WTC11 (cell line): ENCODE results near the gene LCN1. TPM values are rescaled to one million over a fixed set of nuclear protein-coding genes. Genes with fewer than 3 reads are reported as not detected.
"Not testable (repeated sequence)": the region's sequence is repeated elsewhere in the genome, so short reads cannot be mapped to it uniquely, and the experiment has no call there.

Experiments used
- ATAC-seq: fragments of 200-7000 bp; cut with Tn5 transposase; 2 replicates; pipeline ENCODE4 v1.10.0; 2021; ENCODE audit warnings: mild to moderate bottlenecking, moderate library complexity
- CTCF ChIA-PET: fragments of 300-600 bp; sonication (Branson Sonifier 250); formaldehyde crosslinking; loops from one replicate; lab custom pipeline; 2021; ENCODE audit warnings: antibody characterized with exemption; lab: Charles Lee
- POLR2A ChIA-PET: fragments of 350-600 bp; sonication (Branson Sonifier 250); formaldehyde crosslinking; loops from one replicate; lab custom pipeline; 2021; ENCODE audit warnings: antibody characterized with exemption; lab: Charles Lee
- DNase-seq: peaks from one replicate; pipeline ENCODE4 v3.0.0; 2021; ENCODE audit warnings: low spot score
- H3K27ac Mint-ChIP-seq: 2 replicates; pipeline ENCODE4 v1.8.0; 2021; ENCODE audit warnings: mixed read lengths
- H3K27me3 Mint-ChIP-seq: 2 replicates; pipeline ENCODE4 v1.8.0; 2021; ENCODE audit warnings: low read depth, mild to moderate bottlenecking, moderate library complexity, mixed read lengths
- H3K36me3 Mint-ChIP-seq: 2 replicates; pipeline ENCODE4 v1.8.0; 2021; ENCODE audit warnings: mixed read lengths
- H3K4me1 Mint-ChIP-seq: 2 replicates; pipeline ENCODE4 v1.8.0; 2022; ENCODE audit warnings: mixed read lengths
- H3K4me3 Mint-ChIP-seq: 2 replicates; pipeline ENCODE4 v1.8.0; 2021; ENCODE audit warnings: mild to moderate bottlenecking, moderate library complexity, mixed read lengths
- H3K9me3 Mint-ChIP-seq: 2 replicates; pipeline ENCODE4 v1.8.0; 2021; ENCODE audit warnings: mixed read lengths
- ATF6 ChIP-seq: sonication (generic); formaldehyde crosslinking; IDR thresholded peaks from 2 replicates; pipeline ENCODE4 v1.8.1; 2023; ENCODE audit warnings: mild to moderate bottlenecking, missing genetic modification reagents
- CREB1 ChIP-seq: sonication (generic); formaldehyde crosslinking; IDR thresholded peaks from 2 replicates; pipeline ENCODE4 v1.8.0; 2023; ENCODE audit warnings: mild to moderate bottlenecking, missing genetic modification reagents
- EMX1 ChIP-seq: fragments of 250-450 bp; sonication (Bioruptor Pico); IDR thresholded peaks from 2 replicates; pipeline ENCODE4 v1.8.0; 2021; ENCODE audit warnings: mild to moderate bottlenecking
- FOXJ3 ChIP-seq: sonication (generic); formaldehyde crosslinking; IDR thresholded peaks from 2 replicates; pipeline ENCODE4 v1.9.0; 2021; ENCODE audit warnings: missing genetic modification reagents, mild to moderate bottlenecking, borderline replicate concordance
- FOXP4 ChIP-seq: sonication (generic); formaldehyde crosslinking; IDR thresholded peaks from 2 replicates; pipeline ENCODE4 v1.8.0; 2022; ENCODE audit warnings: mild to moderate bottlenecking, missing genetic modification reagents
- GRHL2 ChIP-seq: fragments of 250-450 bp; sonication (Bioruptor Pico); IDR thresholded peaks from 2 replicates; pipeline ENCODE4 v1.8.0; 2022; ENCODE audit warnings: mild to moderate bottlenecking, moderate library complexity; ENCODE audit not compliant: insufficient replicate concordance, severe bottlenecking
- OVOL2 ChIP-seq: fragments of 250-450 bp; sonication (Bioruptor Pico); IDR thresholded peaks from 2 replicates; pipeline ENCODE4 v1.9.0; 2021; ENCODE audit warnings: mild to moderate bottlenecking, borderline replicate concordance
- PRDM15 ChIP-seq: sonication (generic); formaldehyde crosslinking; IDR thresholded peaks from 2 replicates; pipeline ENCODE4 v1.8.0; 2022; ENCODE audit warnings: missing genetic modification reagents
- RELA ChIP-seq: sonication (generic); formaldehyde crosslinking; IDR thresholded peaks from 2 replicates; pipeline ENCODE4 v1.8.1; 2022; ENCODE audit warnings: missing genetic modification reagents, mild to moderate bottlenecking, borderline replicate concordance
- SOX15 ChIP-seq: fragments of 250-450 bp; sonication (Bioruptor Pico); IDR thresholded peaks from 2 replicates; pipeline ENCODE4 v1.9.0; 2021; ENCODE audit warnings: mild to moderate bottlenecking
- TEAD1 ChIP-seq: sonication (generic); formaldehyde crosslinking; IDR thresholded peaks from 2 replicates; pipeline ENCODE4 v1.8.0; 2022; ENCODE audit warnings: mild to moderate bottlenecking, missing genetic modification reagents
- ZNF138 ChIP-seq: sonication (generic); formaldehyde crosslinking; conservative IDR thresholded peaks from 2 replicates; pipeline ENCODE4 v1.8.1; 2022; ENCODE audit warnings: mild to moderate bottlenecking, moderate library complexity, missing genetic modification reagents
- ZNF232 ChIP-seq: sonication (generic); formaldehyde crosslinking; IDR thresholded peaks from 2 replicates; pipeline ENCODE4 v1.8.0; 2022; ENCODE audit warnings: mild to moderate bottlenecking, missing genetic modification reagents
- ZNF263 ChIP-seq: sonication (generic); formaldehyde crosslinking; IDR thresholded peaks from 2 replicates; pipeline ENCODE4 v1.8.1; 2022; ENCODE audit warnings: low read depth, mild to moderate bottlenecking, moderate library complexity, missing genetic modification reagents
- ZNF423 ChIP-seq: fragments of 250-450 bp; sonication (Bioruptor Pico); IDR thresholded peaks from 2 replicates; pipeline ENCODE4 v2.1.2; 2022; ENCODE audit warnings: mild to moderate bottlenecking, moderate library complexity
- total RNA-seq: library from RNA; stranded (reverse); gene quantifications from 3 replicates; pipeline ENCODE4 v1.2.3, GENCODE V29; 2021
- TF ChIP-seq, protein P1 (sequence below): sonication (generic); formaldehyde crosslinking; IDR thresholded peaks from 2 replicates; pipeline ENCODE4 v1.8.1; 2023; ENCODE audit warnings: mild to moderate bottlenecking, missing genetic modification reagents, moderate library complexity
- TF ChIP-seq, protein P2 (sequence below): sonication (generic); formaldehyde crosslinking; IDR thresholded peaks from 2 replicates; pipeline ENCODE4 v1.8.0; 2023; ENCODE audit warnings: missing genetic modification reagents
- TF ChIP-seq, protein P3 (sequence below): fragments of 250-450 bp; sonication (Bioruptor Pico); IDR thresholded peaks from 2 replicates; pipeline ENCODE4 v1.8.0; 2021; ENCODE audit warnings: mild to moderate bottlenecking
- TF ChIP-seq, protein P4 (sequence below): fragments of 200-600 bp; IDR thresholded peaks from 2 replicates; pipeline ENCODE4 v1.8.0; 2022; ENCODE audit warnings: antibody characterized with exemption

LCN1 gene
- total RNA-seq, 1 experiment from 2014 or later = not detected

DNA sequence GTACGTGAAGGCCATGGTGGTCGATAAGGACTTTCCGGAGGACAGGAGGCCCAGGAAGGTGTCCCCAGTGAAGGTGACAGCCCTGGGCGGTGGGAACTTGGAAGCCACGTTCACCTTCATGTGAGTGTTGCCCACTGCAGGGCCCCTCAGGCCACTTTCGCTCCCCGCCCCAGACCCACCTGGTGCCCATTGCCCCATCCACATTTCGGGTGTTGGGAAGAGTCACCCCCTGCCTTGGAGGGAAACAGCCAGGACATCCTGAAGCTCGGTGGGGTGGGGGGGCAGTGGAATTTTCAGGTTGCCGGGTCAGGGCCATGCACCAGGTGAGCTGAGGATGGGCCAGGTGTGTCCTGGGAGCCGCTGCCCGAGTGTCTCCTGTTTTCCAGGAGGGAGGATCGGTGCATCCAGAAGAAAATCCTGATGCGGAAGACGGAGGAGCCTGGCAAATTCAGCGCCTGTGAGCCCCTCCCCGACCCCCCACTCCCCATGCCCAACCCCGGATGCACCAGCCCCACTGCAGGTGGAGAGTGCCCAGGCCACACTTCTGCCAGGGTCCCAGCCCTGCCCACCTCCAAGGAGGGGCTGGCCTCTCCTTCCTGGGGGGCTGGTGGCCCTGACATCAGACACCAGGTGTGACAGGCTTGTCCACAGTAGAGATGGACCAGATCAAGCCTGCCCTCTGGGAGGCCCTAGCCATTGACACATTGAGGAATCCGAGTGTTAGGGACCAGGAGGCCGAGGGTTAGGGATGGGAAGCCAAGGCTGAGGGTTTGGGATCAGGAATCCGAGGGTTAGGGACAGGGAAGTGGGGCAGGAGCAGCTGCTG lies 25.8 kb downstream of the LCN1 start:
- CTCF ChIA-PET, H3K9me3 Mint-ChIP-seq, ATAC-seq, H3K4me1 Mint-ChIP-seq, POLR2A ChIA-PET, H3K27me3 Mint-ChIP-seq, H3K27ac Mint-ChIP-seq, H3K36me3 Mint-ChIP-seq, H3K4me3 Mint-ChIP-seq, DNase-seq: not testable (repeated sequence)

DNA sequence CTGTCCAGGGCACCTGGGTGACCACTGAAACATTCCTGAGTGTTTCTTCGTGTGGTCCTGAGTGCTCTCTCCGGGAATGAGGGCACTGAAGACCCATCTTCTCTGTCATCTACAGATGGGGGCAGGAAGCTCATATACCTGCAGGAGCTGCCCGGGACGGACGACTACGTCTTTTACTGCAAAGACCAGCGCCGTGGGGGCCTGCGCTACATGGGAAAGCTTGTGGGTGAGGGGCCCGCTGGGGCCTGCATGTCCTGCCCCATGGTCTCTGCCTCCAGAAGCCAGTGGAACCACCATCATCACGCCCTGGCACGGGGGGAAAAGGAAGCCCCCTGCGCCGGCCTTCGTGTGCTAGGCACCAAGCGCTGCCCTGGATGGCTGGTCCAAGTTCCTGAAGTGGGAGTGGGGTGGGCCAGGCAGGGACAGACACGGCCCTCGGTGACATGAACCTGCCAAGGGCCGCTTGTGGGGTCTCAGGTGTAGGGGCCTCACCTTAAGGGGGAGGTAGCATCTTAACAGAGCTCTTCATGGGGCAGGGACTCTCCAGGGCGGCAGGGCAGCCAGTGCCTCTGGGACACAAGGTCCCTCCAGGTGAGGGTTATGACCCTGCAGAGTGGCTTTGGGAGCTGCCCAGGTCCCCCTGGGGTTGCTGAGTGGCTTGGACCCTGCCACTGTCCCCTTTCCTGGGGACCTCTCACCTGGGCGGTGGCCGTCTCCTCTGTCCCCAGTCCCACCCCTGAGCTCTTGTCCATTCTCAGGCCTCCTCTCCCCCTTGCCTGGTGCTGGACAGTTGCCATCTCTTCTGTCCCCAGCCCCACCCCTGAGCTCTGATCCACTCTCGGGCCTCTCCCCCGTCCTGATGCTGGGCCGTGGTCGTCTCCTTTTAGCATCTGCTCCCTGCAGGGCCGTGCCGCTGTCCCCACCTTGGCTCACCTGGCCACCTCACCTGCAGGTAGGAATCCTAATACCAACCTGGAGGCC lies 26.8 kb downstream of the LCN1 start:
- TF ChIP-seq GRHL2 (no peak), EMX1 (no peak), FOXJ3 (CRISPR knock-in tag) (no peak), ZNF423 (CRISPR knock-in tag) (no peak), ZNF138 (CRISPR knock-in tag) (no peak), CREB1 (no peak), ZNF263 (CRISPR knock-in tag) (no peak), FOXP4 (CRISPR knock-in tag) (no peak), ZNF232 (CRISPR knock-in tag) (no peak), RELA (CRISPR knock-in tag) (no peak), SOX15 (no peak), TEAD1 (CRISPR knock-in tag) (no peak), ATF6 (no peak), OVOL2 (CRISPR knock-in tag) (no peak), PRDM15 (CRISPR knock-in tag) (no peak)
- TF ChIP-seq, protein P1, sequence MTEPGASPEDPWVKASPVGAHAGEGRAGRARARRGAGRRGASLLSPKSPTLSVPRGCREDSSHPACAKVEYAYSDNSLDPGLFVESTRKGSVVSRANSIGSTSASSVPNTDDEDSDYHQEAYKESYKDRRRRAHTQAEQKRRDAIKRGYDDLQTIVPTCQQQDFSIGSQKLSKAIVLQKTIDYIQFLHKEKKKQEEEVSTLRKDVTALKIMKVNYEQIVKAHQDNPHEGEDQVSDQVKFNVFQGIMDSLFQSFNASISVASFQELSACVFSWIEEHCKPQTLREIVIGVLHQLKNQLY (CRISPR knock-in tag) = no peak
- TF ChIP-seq, protein P2, sequence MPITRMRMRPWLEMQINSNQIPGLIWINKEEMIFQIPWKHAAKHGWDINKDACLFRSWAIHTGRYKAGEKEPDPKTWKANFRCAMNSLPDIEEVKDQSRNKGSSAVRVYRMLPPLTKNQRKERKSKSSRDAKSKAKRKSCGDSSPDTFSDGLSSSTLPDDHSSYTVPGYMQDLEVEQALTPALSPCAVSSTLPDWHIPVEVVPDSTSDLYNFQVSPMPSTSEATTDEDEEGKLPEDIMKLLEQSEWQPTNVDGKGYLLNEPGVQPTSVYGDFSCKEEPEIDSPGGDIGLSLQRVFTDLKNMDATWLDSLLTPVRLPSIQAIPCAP (CRISPR knock-in tag) = no peak
- TF ChIP-seq, protein P3, sequence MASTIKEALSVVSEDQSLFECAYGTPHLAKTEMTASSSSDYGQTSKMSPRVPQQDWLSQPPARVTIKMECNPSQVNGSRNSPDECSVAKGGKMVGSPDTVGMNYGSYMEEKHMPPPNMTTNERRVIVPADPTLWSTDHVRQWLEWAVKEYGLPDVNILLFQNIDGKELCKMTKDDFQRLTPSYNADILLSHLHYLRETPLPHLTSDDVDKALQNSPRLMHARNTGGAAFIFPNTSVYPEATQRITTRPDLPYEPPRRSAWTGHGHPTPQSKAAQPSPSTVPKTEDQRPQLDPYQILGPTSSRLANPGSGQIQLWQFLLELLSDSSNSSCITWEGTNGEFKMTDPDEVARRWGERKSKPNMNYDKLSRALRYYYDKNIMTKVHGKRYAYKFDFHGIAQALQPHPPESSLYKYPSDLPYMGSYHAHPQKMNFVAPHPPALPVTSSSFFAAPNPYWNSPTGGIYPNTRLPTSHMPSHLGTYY = no peak
- TF ChIP-seq, protein P4, sequence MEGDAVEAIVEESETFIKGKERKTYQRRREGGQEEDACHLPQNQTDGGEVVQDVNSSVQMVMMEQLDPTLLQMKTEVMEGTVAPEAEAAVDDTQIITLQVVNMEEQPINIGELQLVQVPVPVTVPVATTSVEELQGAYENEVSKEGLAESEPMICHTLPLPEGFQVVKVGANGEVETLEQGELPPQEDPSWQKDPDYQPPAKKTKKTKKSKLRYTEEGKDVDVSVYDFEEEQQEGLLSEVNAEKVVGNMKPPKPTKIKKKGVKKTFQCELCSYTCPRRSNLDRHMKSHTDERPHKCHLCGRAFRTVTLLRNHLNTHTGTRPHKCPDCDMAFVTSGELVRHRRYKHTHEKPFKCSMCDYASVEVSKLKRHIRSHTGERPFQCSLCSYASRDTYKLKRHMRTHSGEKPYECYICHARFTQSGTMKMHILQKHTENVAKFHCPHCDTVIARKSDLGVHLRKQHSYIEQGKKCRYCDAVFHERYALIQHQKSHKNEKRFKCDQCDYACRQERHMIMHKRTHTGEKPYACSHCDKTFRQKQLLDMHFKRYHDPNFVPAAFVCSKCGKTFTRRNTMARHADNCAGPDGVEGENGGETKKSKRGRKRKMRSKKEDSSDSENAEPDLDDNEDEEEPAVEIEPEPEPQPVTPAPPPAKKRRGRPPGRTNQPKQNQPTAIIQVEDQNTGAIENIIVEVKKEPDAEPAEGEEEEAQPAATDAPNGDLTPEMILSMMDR = no peak
- ATAC-seq (no peak), DNase-seq (no peak)
- POLR2A ChIA-PET = no interaction called here
- no peaks in the 10 kb centered on the region for H3K36me3 Mint-ChIP-seq
- H3K27ac Mint-ChIP-seq = no peak overlapping the region
- no peaks in the 10 kb centered on the region for H3K4me1 Mint-ChIP-seq
- no peaks in the 10 kb centered on the region for H3K27me3 Mint-ChIP-seq
- no peak overlapping the region for H3K4me3 Mint-ChIP-seq
- CTCF ChIA-PET = no interaction called here
- peaks cover 3% of the 10 kb centered on the region; the same call in 1 of the 2 replicates for H3K9me3 Mint-ChIP-seq
